SH-SY5Y (cell line): ENCODE results near the gene CTIF.

Experiments used
- GATA2 ChIP-seq: IDR thresholded peaks from 2 replicates; pipeline ENCODE4 v1.6.1; 2011; ENCODE audit warnings: mild to moderate bottlenecking, low read depth, low read length
- GATA3 ChIP-seq: IDR thresholded peaks from 2 replicates; pipeline ENCODE4 v1.6.1; 2011; ENCODE audit warnings: low read depth, mild to moderate bottlenecking, low read length, moderate library complexity

DNA sequence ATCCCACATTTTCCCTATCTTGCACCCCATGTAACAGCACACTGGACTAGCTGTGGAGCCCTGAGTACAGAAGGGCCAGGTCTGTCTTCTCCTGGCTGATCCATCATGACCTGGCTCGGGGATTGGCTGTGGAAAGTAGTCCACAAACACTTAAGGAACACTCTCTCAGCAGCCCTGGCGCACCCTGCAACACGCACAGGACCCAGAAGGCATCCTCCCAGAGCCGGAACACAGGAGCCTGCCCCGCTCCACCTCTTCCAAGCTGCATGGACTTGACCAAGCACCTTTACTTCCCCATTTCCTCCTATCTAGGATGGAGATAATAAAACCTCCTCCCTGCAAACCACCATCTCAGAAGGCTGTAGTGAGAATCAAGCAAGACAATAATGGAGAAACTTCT, 151.7 kb downstream of the CTIF start:
- TF ChIP-seq GATA3, result no peak
- no peak for TF ChIP-seq GATA2
